OCI-M2 (cell line): ENCODE measurements around the gene GGNBP2.
"Not testable (repeated sequence)": the region's sequence is repeated elsewhere in the genome, so short reads cannot be mapped to it uniquely, and the experiment has no call there.

Source experiments
- DNase-seq: peaks from one replicate; lab custom pipeline; 2025; ENCODE audit not compliant: unreplicated experiment; lab: John Stamatoyannopoulos, UW

Gene GGNBP2, protein sequence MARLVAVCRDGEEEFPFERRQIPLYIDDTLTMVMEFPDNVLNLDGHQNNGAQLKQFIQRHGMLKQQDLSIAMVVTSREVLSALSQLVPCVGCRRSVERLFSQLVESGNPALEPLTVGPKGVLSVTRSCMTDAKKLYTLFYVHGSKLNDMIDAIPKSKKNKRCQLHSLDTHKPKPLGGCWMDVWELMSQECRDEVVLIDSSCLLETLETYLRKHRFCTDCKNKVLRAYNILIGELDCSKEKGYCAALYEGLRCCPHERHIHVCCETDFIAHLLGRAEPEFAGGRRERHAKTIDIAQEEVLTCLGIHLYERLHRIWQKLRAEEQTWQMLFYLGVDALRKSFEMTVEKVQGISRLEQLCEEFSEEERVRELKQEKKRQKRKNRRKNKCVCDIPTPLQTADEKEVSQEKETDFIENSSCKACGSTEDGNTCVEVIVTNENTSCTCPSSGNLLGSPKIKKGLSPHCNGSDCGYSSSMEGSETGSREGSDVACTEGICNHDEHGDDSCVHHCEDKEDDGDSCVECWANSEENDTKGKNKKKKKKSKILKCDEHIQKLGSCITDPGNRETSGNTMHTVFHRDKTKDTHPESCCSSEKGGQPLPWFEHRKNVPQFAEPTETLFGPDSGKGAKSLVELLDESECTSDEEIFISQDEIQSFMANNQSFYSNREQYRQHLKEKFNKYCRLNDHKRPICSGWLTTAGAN

GRCh38 chr17:36544307-36545076 lies at the start of gene GGNBP2:
TSS of gene GGNBP2 (plus strand) at chr17:36544919. CDS start at chr17:36545725, 806 bp downstream.
- DNase-seq, result no peak

DNA sequence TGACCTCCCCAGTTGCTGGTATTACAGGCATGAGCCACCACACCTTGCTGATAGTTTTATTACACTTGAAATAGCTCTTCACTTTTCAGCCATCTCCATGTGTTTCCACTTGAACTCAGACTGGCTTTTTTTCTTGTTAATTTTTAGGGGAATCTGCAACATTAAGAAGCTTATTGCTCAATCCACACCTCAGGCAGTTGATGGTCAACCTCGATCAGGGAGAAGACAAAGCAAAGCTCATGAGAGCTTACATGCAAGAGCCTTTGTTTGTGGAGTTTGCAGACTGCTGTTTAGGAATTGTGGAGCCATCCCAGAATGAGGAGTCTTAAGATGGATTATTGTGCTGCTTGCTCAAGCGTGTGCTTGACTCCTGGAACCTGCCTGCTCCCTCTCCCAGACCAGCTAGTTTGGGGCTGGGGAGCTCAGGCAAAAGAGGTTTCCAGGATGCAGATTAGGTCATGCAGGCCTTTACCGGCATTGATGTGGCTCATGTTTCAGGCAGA lies 49.6 kb upstream of the GGNBP2 start:
- DNase-seq, result no peak

GRCh38 chr17:36496018-36496789 lies 48.5 kb upstream of the GGNBP2 start:
- no peak for DNase-seq

DNA sequence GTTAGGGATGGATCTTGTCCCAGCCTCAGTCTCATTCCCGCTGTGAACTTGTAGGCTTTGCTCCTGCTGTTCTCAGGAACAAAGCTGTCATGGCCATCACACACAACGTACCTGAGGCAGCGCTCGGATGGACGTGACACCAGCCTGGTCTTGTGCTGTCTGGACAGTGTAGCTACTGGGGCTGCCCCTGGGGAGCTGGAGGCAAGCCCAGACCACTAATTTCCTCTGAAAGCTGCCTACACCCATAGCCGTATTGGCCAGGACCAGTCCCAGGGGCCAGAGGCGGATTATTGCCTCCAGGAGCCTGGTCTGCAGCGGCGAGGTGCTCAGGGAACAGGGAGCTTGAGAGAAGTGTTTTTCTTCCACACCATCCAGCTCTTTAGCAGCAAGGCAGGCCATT lies 46.6 kb upstream of the GGNBP2 start:
- DNase-seq, result no peak

- no peak for DNase-seq
These were observed 46.0 kb upstream of the GGNBP2 start for GRCh38 chr17:36498560-36499300.

- DNase-seq, result no peak
These were observed 43.9 kb upstream of the GGNBP2 start for GRCh38 chr17:36500745-36501225.

GRCh38 chr17:36501351-36501750 lies 43.4 kb upstream of the GGNBP2 start:
- DNase-seq, result no peak

- DNase-seq, result no peak
These were observed 42.8 kb upstream of the GGNBP2 start for GRCh38 chr17:36501963-36502362.

- no peak for DNase-seq
These were observed 41.1 kb upstream of the GGNBP2 start for GRCh38 chr17:36503456-36504155.

GRCh38 chr17:36504156-36504545 lies 40.6 kb upstream of the GGNBP2 start:
- DNase-seq, result no peak

GRCh38 chr17:36505171-36505570 lies 39.5 kb upstream of the GGNBP2 start:
- no peak for DNase-seq

GRCh38 chr17:36506249-36506826 lies 38.4 kb upstream of the GGNBP2 start:
- DNase-seq, result no peak

GRCh38 chr17:36506831-36507230 lies 37.9 kb upstream of the GGNBP2 start:
- no peak for DNase-seq

DNA sequence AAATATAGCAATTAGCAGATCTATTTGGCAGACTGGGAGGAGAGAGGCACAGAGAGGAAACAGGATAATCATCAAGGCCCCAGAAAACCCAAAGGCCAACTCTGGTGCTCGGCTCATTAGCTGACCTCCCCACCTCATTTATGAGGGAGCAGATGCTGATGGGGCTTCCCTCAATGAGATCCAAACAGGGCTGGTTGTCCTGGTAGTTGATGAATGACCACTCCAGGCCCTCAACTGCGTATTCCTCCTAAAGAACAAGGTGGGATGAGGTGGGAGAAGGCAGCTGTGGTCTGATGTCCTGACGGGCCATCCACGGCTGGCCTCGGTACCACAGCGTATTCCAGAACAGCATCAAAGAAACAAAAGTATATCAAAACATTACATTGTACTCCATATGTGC lies 37.5 kb upstream of the GGNBP2 start:
- no peak for DNase-seq

DNA sequence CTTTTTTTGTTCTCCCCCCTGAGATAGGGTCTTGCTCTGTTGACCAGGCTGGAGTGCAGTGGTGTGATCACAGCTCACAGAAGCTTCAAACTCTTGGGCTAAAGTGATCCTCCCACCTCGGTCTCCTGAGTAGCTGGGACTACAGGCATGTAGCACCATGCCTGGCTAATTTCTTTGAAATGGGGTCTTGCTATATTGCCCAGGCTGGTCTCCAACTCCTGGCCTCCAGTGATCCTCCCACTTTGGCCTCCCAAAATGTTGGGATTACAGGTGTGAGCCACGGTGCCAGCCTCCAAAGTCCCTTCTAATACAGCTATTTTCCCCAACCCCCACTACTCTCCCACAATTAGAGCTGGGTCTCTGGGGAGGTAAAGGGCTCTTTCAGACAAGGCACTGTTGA lies 36.3 kb upstream of the GGNBP2 start:
- not testable (repeated sequence) for DNase-seq

DNA sequence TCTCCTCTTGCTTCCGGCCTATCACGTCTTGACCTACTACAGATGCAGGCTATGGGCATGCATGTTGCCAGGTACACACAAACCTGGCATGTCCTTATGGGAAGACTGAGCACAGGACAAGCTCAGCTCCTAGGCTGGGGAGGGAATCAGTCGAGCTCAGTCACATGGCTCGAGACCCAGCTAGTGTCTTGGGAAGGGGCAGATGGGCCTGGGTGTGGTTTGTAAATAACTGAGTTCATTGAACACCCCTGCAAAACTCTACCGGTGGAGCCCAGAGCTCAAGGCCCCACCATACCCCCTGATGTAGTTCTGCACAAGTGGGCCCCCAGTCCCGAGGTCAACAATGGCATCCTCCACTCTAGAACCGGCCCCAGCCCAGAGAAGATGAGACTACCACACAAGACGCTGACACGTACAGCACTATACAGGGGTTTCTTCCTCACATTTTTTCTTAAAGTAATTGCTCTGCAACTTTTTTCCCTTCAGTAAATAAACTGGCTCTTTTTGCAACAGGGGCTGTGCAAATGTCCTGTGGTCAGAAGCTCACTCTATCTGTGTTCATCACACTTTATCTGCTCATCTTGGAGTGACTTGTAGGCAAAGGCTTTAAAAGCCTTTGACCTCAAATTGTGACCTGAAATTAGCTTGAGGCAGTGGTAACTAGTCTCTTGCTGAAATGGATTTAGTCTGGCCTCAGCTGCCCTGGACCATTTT lies 35.3 kb upstream of the GGNBP2 start:
- DNase-seq, result no peak

DNA sequence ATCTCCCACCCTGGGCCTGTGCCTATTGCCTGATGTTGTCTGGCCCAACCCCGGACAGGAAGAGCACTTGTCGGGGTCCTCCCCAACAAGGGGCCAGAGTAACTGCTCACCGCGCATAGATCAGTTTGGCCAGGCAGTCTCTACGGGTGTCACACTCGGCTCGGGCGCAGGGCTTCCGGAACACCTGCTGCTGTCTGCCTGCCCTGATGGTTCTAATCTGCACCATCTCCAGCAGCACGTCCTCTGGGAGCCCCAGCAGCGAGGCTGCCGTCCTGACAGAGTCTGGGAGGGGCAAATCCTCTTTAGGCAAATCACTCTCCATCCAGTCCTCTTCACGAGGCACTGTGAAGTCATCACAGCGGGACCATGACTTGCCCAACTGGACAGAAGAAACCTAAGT lies 34.1 kb upstream of the GGNBP2 start:
- DNase-seq, result no peak

GRCh38 chr17:36511216-36511615 lies 33.5 kb upstream of the GGNBP2 start:
- no peak for DNase-seq
